HUES6 (cell line): ENCODE results near the gene GPT2.

Source experiments
- H3K27ac ChIP-seq: 2 replicates; pipeline ENCODE4 v1.7.0; 2013; ENCODE audit warnings: low read depth, mild to moderate bottlenecking, low read length, inconsistent platforms
- H3K27me3 ChIP-seq: 2 replicates; pipeline ENCODE4 v1.6.1; 2013; ENCODE audit warnings: low read length; ENCODE audit not compliant: control insufficient read depth, insufficient read depth
- H3K36me3 ChIP-seq: 2 replicates; pipeline ENCODE4 v1.6.1; 2013; ENCODE audit warnings: low read length; ENCODE audit not compliant: control insufficient read depth, insufficient read depth
- H3K4me1 ChIP-seq: 2 replicates; pipeline ENCODE4 v1.6.1; 2013; ENCODE audit warnings: low read length; ENCODE audit not compliant: control insufficient read depth, insufficient read depth
- H3K4me3 ChIP-seq: 2 replicates; pipeline ENCODE4 v1.5.1; 2013; ENCODE audit warnings: low read depth, low read length
- H3K9ac ChIP-seq: one replicate; pipeline ENCODE4 v1.6.1; 2013; ENCODE audit warnings: mild to moderate bottlenecking, low read length
- H3K9me3 ChIP-seq: 2 replicates; pipeline ENCODE4 v1.6.1; 2013; ENCODE audit warnings: low read depth, low read length; ENCODE audit not compliant: control insufficient read depth, insufficient read depth

The GPT2 gene

GRCh38 chr16:46883690-46884512, at the start of gene GPT2:
TSS of gene GPT2 (plus strand) at chr16:46884362. CDS start at chr16:46884716, 354 bp downstream.
- peak within 1 kb of the TSS; percentile 80 for H3K4me3 ChIP-seq
- peak within 1 kb of the TSS; percentile 60 for H3K27ac ChIP-seq
- H3K27me3 ChIP-seq: peaks cover 9% of the 10 kb centered on the region; the same call in 1 of the 2 replicates
- H3K36me3 ChIP-seq: peaks cover 12% of the 10 kb centered on the region; the same call in 1 of the 2 replicates
- no peaks in the 10 kb centered on the region for H3K9me3 ChIP-seq
- peak within 1 kb of the TSS; percentile 87 for H3K9ac ChIP-seq
- peaks cover 50% of the 10 kb centered on the region for H3K4me1 ChIP-seq

- Histone ChIP-seq H3K4me3 (no peak overlapping the region), H3K36me3 (no peaks in the 10 kb centered on the region), H3K9me3 (peaks cover 1% of the 10 kb centered on the region; the same call in 1 of the 2 replicates), H3K27ac (no peak overlapping the region), H3K27me3 (no peaks in the 10 kb centered on the region), H3K4me1 (no peaks in the 10 kb centered on the region), H3K9ac (no peak overlapping the region)
Observed at GRCh38 chr16:46836534-46837530, 47.3 kb upstream of the GPT2 start.

GRCh38 chr16:46839986-46840443, 44.1 kb upstream of the GPT2 start:
- no peaks in the 10 kb centered on the region for H3K4me1 ChIP-seq
- H3K4me3 ChIP-seq: no peak overlapping the region
- no peaks in the 10 kb centered on the region for H3K27me3 ChIP-seq
- H3K9ac ChIP-seq: no peak overlapping the region
- H3K27ac ChIP-seq: no peak overlapping the region
- H3K9me3 ChIP-seq: peaks cover 9% of the 10 kb centered on the region; the same call in 1 of the 2 replicates
- no peaks in the 10 kb centered on the region for H3K36me3 ChIP-seq

- H3K4me1 ChIP-seq: no peaks in the 10 kb centered on the region
- no peak overlapping the region for H3K27ac ChIP-seq
- H3K36me3 ChIP-seq: no peaks in the 10 kb centered on the region
- H3K9ac ChIP-seq: no peak overlapping the region
- H3K27me3 ChIP-seq: no peaks in the 10 kb centered on the region
- peaks cover 9% of the 10 kb centered on the region; the same call in 1 of the 2 replicates for H3K9me3 ChIP-seq
- H3K4me3 ChIP-seq: no peak overlapping the region
Observed at GRCh38 chr16:46842192-46842895, 41.8 kb upstream of the GPT2 start.

GRCh38 chr16:46843898-46844642, 40.1 kb upstream of the GPT2 start:
- Histone ChIP-seq H3K27ac (no peak overlapping the region), H3K4me1 (no peaks in the 10 kb centered on the region), H3K4me3 (no peak overlapping the region), H3K27me3 (no peaks in the 10 kb centered on the region), H3K9ac (no peak overlapping the region), H3K9me3 (peaks cover 9% of the 10 kb centered on the region; the same call in 1 of the 2 replicates), H3K36me3 (no peaks in the 10 kb centered on the region)

GRCh38 chr16:46844771-46845170, 39.4 kb upstream of the GPT2 start:
- Histone ChIP-seq H3K27ac (no peak overlapping the region), H3K9me3 (peaks cover 9% of the 10 kb centered on the region; the same call in 1 of the 2 replicates), H3K4me1 (no peaks in the 10 kb centered on the region), H3K36me3 (no peaks in the 10 kb centered on the region), H3K4me3 (no peak overlapping the region), H3K27me3 (no peaks in the 10 kb centered on the region), H3K9ac (no peak overlapping the region)

GRCh38 chr16:46845952-46846351, 38.2 kb upstream of the GPT2 start:
- Histone ChIP-seq H3K4me1 (no peaks in the 10 kb centered on the region), H3K27ac (no peak overlapping the region), H3K9me3 (peaks cover 9% of the 10 kb centered on the region; the same call in 1 of the 2 replicates), H3K9ac (no peak overlapping the region), H3K27me3 (no peaks in the 10 kb centered on the region), H3K36me3 (no peaks in the 10 kb centered on the region), H3K4me3 (no peak overlapping the region)

GRCh38 chr16:46848768-46849764, 35.1 kb upstream of the GPT2 start:
- H3K4me3 ChIP-seq: no peak overlapping the region
- no peaks in the 10 kb centered on the region for H3K27me3 ChIP-seq
- H3K9ac ChIP-seq: no peak overlapping the region
- H3K9me3 ChIP-seq: no peaks in the 10 kb centered on the region
- H3K27ac ChIP-seq: no peak overlapping the region
- peaks cover 4% of the 10 kb centered on the region; the same call in 1 of the 2 replicates for H3K4me1 ChIP-seq
- H3K36me3 ChIP-seq: no peaks in the 10 kb centered on the region
